H9 (cell line): ENCODE data around the gene IVL. TPM values are rescaled to one million over a fixed set of nuclear protein-coding genes. Genes with fewer than 3 reads are reported as not detected.

Source experiments
- DNase-seq: peaks from one replicate; pipeline ENCODE4 v3.0.0-alpha.2; 2017
- H2AFZ ChIP-seq: one replicate; pipeline ENCODE4 v1.6.1; 2013; ENCODE audit warnings: mild to moderate bottlenecking, low read length, control low read depth, moderate library complexity
- H2AK5ac ChIP-seq: 2 replicates; pipeline ENCODE4 v1.6.1; 2013; ENCODE audit warnings: low read length, control low read depth, mixed read lengths; ENCODE audit not compliant: insufficient read length
- H2BK120ac ChIP-seq: one replicate; pipeline ENCODE4 v1.6.1; 2013; ENCODE audit warnings: low read depth, mild to moderate bottlenecking, low read length, control low read depth, inconsistent platforms; ENCODE audit not compliant: poor library complexity, severe bottlenecking
- H2BK12ac ChIP-seq: 2 replicates; pipeline ENCODE4 v1.6.1; 2013; ENCODE audit warnings: low read length, control low read depth, mixed read lengths, low read depth; ENCODE audit not compliant: insufficient read length
- H2BK15ac ChIP-seq: 2 replicates; pipeline ENCODE4 v1.6.1; 2013; ENCODE audit warnings: low read depth, low read length, control low read depth
- H2BK20ac ChIP-seq: one replicate; pipeline ENCODE4 v1.6.1; 2013; ENCODE audit warnings: low read depth, mild to moderate bottlenecking, low read length, control low read depth, inconsistent platforms; ENCODE audit not compliant: poor library complexity, severe bottlenecking
- H2BK5ac ChIP-seq: 2 replicates; pipeline ENCODE4 v1.6.1; 2013; ENCODE audit warnings: low read length, control low read depth, mixed read lengths; ENCODE audit not compliant: insufficient read length
- H3K14ac ChIP-seq: 2 replicates; pipeline ENCODE4 v1.6.1; 2013; ENCODE audit warnings: low read length, control low read depth; ENCODE audit not compliant: insufficient read depth
- H3K18ac ChIP-seq: 2 replicates; pipeline ENCODE4 v1.6.1; 2013; ENCODE audit warnings: low read depth, mild to moderate bottlenecking, mixed read lengths, low read length, control low read depth; ENCODE audit not compliant: insufficient read length
- H3K23ac ChIP-seq: 2 replicates; pipeline ENCODE4 v1.6.1; 2013; ENCODE audit warnings: low read length, control low read depth, mixed read lengths, low read depth; ENCODE audit not compliant: insufficient read length
- H3K23me2 ChIP-seq: 2 replicates; pipeline ENCODE4 v1.6.1; 2013; ENCODE audit warnings: low read depth, mild to moderate bottlenecking, mixed read lengths, low read length, control low read depth; ENCODE audit not compliant: insufficient read length, poor library complexity, severe bottlenecking
- H3K27ac ChIP-seq: 2 replicates; pipeline ENCODE4 v1.5.1; 2013; ENCODE audit warnings: low read length, control low read depth, mixed read lengths, low read depth; ENCODE audit not compliant: insufficient read length
- H3K27me3 ChIP-seq: 2 replicates; pipeline ENCODE4 v1.6.1; 2013; ENCODE audit warnings: low read length, control low read depth, inconsistent platforms; ENCODE audit not compliant: insufficient read depth
- H3K4ac ChIP-seq: 2 replicates; pipeline ENCODE4 v1.6.1; 2013; ENCODE audit warnings: low read depth, mild to moderate bottlenecking, control low read depth, inconsistent platforms, low read length, moderate library complexity
- H3K4me1 ChIP-seq: 2 replicates; pipeline ENCODE4 v1.6.1; 2013; ENCODE audit warnings: low read length, control low read depth, inconsistent platforms; ENCODE audit not compliant: insufficient read depth
- H3K4me2 ChIP-seq: 2 replicates; pipeline ENCODE4 v1.6.1; 2013; ENCODE audit warnings: low read length, control low read depth, mixed read lengths; ENCODE audit not compliant: insufficient read length, insufficient read depth
- H3K56ac ChIP-seq: 2 replicates; pipeline ENCODE4 v1.6.1; 2013; ENCODE audit warnings: low read depth, mild to moderate bottlenecking, mixed read lengths, low read length, control low read depth; ENCODE audit not compliant: insufficient read length
- H3K79me1 ChIP-seq: 2 replicates; pipeline ENCODE4 v1.6.1; 2013; ENCODE audit warnings: low read depth, mild to moderate bottlenecking, moderate library complexity, low read length, control low read depth, inconsistent platforms; ENCODE audit not compliant: insufficient read depth, poor library complexity, severe bottlenecking
- H3K79me2 ChIP-seq: 2 replicates; pipeline ENCODE4 v1.6.1; 2013; ENCODE audit warnings: low read length, control low read depth, inconsistent platforms; ENCODE audit not compliant: insufficient read depth
- H3K9ac ChIP-seq: 2 replicates; pipeline ENCODE4 v1.6.1; 2013; ENCODE audit warnings: low read length, control low read depth, mixed read lengths; ENCODE audit not compliant: insufficient read length; ENCODE audit errors: extremely low read depth
- H3K9me3 ChIP-seq: one replicate; pipeline ENCODE4 v1.6.1; 2013; ENCODE audit warnings: low read depth, low read length, inconsistent platforms; ENCODE audit not compliant: control insufficient read depth
- H3T11ph ChIP-seq: one replicate; pipeline ENCODE4 v1.6.1; 2013; ENCODE audit warnings: mild to moderate bottlenecking, low read length, control low read depth, inconsistent platforms
- H4K20me1 ChIP-seq: one replicate; pipeline ENCODE4 v1.6.1; 2013; ENCODE audit not compliant: control insufficient read depth, insufficient read length, insufficient read depth
- H4K5ac ChIP-seq: 2 replicates; pipeline ENCODE4 v1.6.1; 2013; ENCODE audit warnings: low read depth, mild to moderate bottlenecking, mixed read lengths, low read length, control low read depth; ENCODE audit not compliant: insufficient read length
- H4K8ac ChIP-seq: replicated peaks from 2 replicates; pipeline ENCODE4 v1.6.1; 2013; ENCODE audit warnings: low read length, control low read depth, mixed read lengths, low read depth; ENCODE audit not compliant: insufficient read length
- H4K91ac ChIP-seq: 2 replicates; pipeline ENCODE4 v1.6.1; 2013; ENCODE audit warnings: low read depth, mild to moderate bottlenecking, moderate library complexity, mixed read lengths, low read length, control low read depth; ENCODE audit not compliant: insufficient read length
- H3K27ac Mint-ChIP-seq, 3 experiments: 2 replicates in 2 of 3; 3 replicates in 1 of 3; pipeline ENCODE4 v1.8.0; 2020 to 2021; ENCODE audit warnings: mixed read lengths in 3 of 3, mild to moderate bottlenecking in 1 of 3, moderate library complexity in 1 of 3
- H3K27me3 Mint-ChIP-seq: 2 replicates; pipeline ENCODE4 v1.8.0; 2021; ENCODE audit warnings: low read depth, mild to moderate bottlenecking, moderate library complexity, mixed read lengths
- H3K36me3 Mint-ChIP-seq, 3 experiments: 2 replicates in 2 of 3; 3 replicates in 1 of 3; pipeline ENCODE4 v1.8.0; 2020 to 2021; ENCODE audit warnings: low read depth in 3 of 3, mixed read lengths in 3 of 3; ENCODE audit not compliant: insufficient read depth in 1 of 3
- H3K4me1 Mint-ChIP-seq, 2 experiments: 2 replicates each; pipeline ENCODE4 v1.8.0; 2020; ENCODE audit warnings: mixed read lengths in 2 of 2
- H3K4me3 Mint-ChIP-seq, 2 experiments: 2 replicates in 1 of 2; 3 replicates in 1 of 2; pipeline ENCODE4 v1.8.0; 2020 to 2021; ENCODE audit warnings: mild to moderate bottlenecking in 2 of 2, mixed read lengths in 2 of 2, moderate library complexity in 1 of 2
- H3K9me3 Mint-ChIP-seq, 2 experiments: 2 replicates in 1 of 2; 3 replicates in 1 of 2; pipeline ENCODE4 v1.8.0; 2020; ENCODE audit warnings: mild to moderate bottlenecking in 2 of 2, mixed read lengths in 2 of 2, moderate library complexity in 1 of 2
- CTCF ChIP-seq: fragments of 200-600 bp; sonication (generic); conservative IDR thresholded peaks from 3 replicates; pipeline ENCODE4 v1.8.0; 2021; ENCODE audit warnings: antibody characterized with exemption, mild to moderate bottlenecking
- WGBS: extraction: QIAGEN DNeasy Blood & Tissue Kit; methylation state at CpG from one replicate; pipeline ENCODE4 v1.1.7; 2013; ENCODE audit warnings: missing lambda C conversion rate, low lambda C conversion rate, mixed read lengths; ENCODE audit not compliant: insufficient read length; ENCODE audit errors: extremely low coverage; 5-methylcytosine and 5-hydroxymethylcytosine counted together
- total RNA-seq: library from RNA; stranded (reverse); gene quantifications from 2 replicates; pipeline ENCODE4 v1.2.1, GENCODE V29; 2021

IVL gene
- total RNA-seq, 1 experiment from 2014 or later: not detected

GRCh38 chr1:152957561-152957960 is 49.2 kb downstream of the IVL start:
- no peak overlapping the region for H2BK15ac ChIP-seq
- H2BK5ac ChIP-seq: no peak overlapping the region
- H3K79me2 ChIP-seq: no peaks in the 10 kb centered on the region
- H3K4ac ChIP-seq: no peak overlapping the region
- peaks cover 2% of the 10 kb centered on the region; the same call in 1 of the 2 replicates for H3K27me3 Mint-ChIP-seq
- H3K9me3 ChIP-seq: no peaks in the 10 kb centered on the region
- no peak overlapping the region for H2AK5ac ChIP-seq
- no peak overlapping the region for H3K14ac ChIP-seq
- no peaks in the 10 kb centered on the region for H4K20me1 ChIP-seq
- no peak overlapping the region for H4K91ac ChIP-seq
- H3K4me1 Mint-ChIP-seq: no peaks in the 10 kb centered on the region
- H2BK20ac ChIP-seq: no peak overlapping the region
- H3K4me2 ChIP-seq: no peak overlapping the region
- DNase-seq: no peak
- no peak overlapping the region for H3K56ac ChIP-seq
- H3K79me1 ChIP-seq: no peaks in the 10 kb centered on the region
- no peak overlapping the region for H4K5ac ChIP-seq
- no peak overlapping the region for H3T11ph ChIP-seq
- no peak overlapping the region for H3K23ac ChIP-seq
- H2AFZ ChIP-seq: no peak overlapping the region
- H3K27ac Mint-ChIP-seq: no peak overlapping the region
- no peaks in the 10 kb centered on the region for H3K36me3 Mint-ChIP-seq
- no peak overlapping the region; a peak in 1 of 5 replicates for H3K4me3 Mint-ChIP-seq
- no peaks in the 10 kb centered on the region for H3K4me1 ChIP-seq
- H3K18ac ChIP-seq: no peak overlapping the region
- H3K27me3 ChIP-seq: no peaks in the 10 kb centered on the region
- no peak overlapping the region for H3K27ac ChIP-seq
- H2BK120ac ChIP-seq: no peak overlapping the region
- no peak overlapping the region for H3K9ac ChIP-seq
- no peak for TF ChIP-seq CTCF
- no peak overlapping the region for H2BK12ac ChIP-seq
- no peaks in the 10 kb centered on the region for H3K23me2 ChIP-seq
- H4K8ac ChIP-seq: no peak overlapping the region
- H3K9me3 Mint-ChIP-seq: peaks cover 4 to 40% of the 10 kb centered on the region in 2 experiments; a peak in 4 of 5 replicates
- WGBS: no CpG with 5 or more reads among the region's 3 CpGs
